HG02763 (cell line): ENCODE data around the gene ZNF668.
"Not testable (repeated sequence)": the region's sequence is repeated elsewhere in the genome, so short reads cannot be mapped to it uniquely, and the experiment has no call there.

ENCODE experiments used
- ATAC-seq: cut with Tn5 transposase; IDR thresholded peaks from one replicate; pipeline ENCODE4 v1.9.1; 2021; ENCODE audit warnings: mild to moderate bottlenecking, moderate library complexity; ENCODE audit not compliant: unreplicated experiment

Gene ZNF668

DNA sequence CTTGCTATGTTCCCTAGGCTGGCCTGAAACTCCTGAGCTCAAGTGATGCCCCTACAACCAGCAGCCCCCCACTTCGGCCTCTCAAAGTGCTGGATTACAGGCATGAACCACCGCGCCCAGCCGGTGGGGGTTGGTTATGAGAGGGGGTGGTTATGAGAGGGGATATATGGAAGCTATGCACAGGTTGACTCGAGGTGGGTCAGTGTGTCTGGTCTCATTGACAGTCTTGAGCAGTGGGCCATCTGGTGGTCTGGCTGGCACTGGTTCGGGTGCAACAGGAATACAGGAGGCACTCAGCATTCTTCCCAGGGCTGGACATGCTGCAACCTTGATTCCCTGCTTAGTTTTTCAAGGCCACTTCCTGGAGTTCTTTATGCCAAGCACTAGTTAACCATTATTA, 58.0 kb downstream of the ZNF668 start:
- no peak for ATAC-seq

DNA sequence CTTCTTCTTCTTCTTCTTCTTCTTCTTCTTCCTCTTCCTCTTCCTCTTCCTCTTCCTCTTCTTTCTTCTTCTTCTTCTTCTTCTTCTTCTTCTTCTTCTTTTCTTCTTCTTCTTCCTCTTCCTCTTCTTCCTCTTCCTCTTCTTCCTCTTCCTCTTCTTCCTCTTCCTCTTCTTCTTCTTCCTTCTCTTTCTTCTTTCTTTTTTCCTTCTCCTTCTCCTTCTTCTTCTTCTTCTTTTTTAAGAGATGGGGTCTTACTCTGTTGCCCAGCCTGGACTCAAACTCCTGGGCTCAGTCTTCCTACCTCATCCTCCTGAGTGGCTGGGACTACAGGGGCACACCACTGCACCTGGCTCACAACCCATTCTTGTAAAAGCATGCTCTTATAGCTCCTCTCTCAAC, 60.7 kb downstream of the ZNF668 start:
- not testable (repeated sequence) for ATAC-seq

- not testable (repeated sequence) for ATAC-seq
Observed at GRCh38 chr16:31011815-31012214, 62.2 kb downstream of the ZNF668 start.
